HepG2 (cell line): Measurements from ENCODE around the gene MDP1. TPM values are rescaled to one million over a fixed set of nuclear protein-coding genes. Genes with fewer than 3 reads are reported as not detected.

Experiments used
- CENPX ChIP-seq: sonication (generic); formaldehyde crosslinking; IDR thresholded peaks from 2 replicates; pipeline ENCODE4 v1.9.0; 2021; ENCODE audit warnings: mild to moderate bottlenecking, missing genetic modification reagents, moderate library complexity
- CREB3 ChIP-seq: sonication (generic); formaldehyde crosslinking; IDR thresholded peaks from 2 replicates; pipeline ENCODE4 v1.5.0; 2020; ENCODE audit warnings: missing genetic modification reagents
- DZIP1 ChIP-seq: sonication (generic); formaldehyde crosslinking; IDR thresholded peaks from 2 replicates; pipeline ENCODE4 v1.5.0; 2020; ENCODE audit warnings: mild to moderate bottlenecking, missing genetic modification reagents
- ELF4 ChIP-seq: sonication (generic); formaldehyde crosslinking; IDR thresholded peaks from 2 replicates; pipeline ENCODE4 v1.5.0; 2020; ENCODE audit warnings: missing genetic modification reagents, mild to moderate bottlenecking, moderate library complexity, borderline replicate concordance
- ERF ChIP-seq: IDR thresholded peaks from 2 replicates; pipeline ENCODE4 v1.6.1; 2018; ENCODE audit warnings: missing biosample characterization, missing genetic modification reagents
- ESRRA ChIP-seq: sonication (generic); formaldehyde crosslinking; IDR thresholded peaks from 2 replicates; pipeline ENCODE4 v1.5.1; 2020; ENCODE audit warnings: mild to moderate bottlenecking, low read depth, missing genetic modification reagents
- FOXA3 ChIP-seq: IDR thresholded peaks from 2 replicates; pipeline ENCODE4 v1.6.1; 2016; ENCODE audit warnings: missing genetic modification reagents, missing compliant biosample characterization
- HDAC6 ChIP-seq: fragments of 200-600 bp; sonication (generic); IDR thresholded peaks from 2 replicates; pipeline ENCODE4 v1.7.0; 2017; ENCODE audit warnings: mild to moderate bottlenecking, antibody characterized with exemption, low read length, low read depth
- HMG20B ChIP-seq: conservative IDR thresholded peaks from 2 replicates; pipeline ENCODE4 v1.6.1; 2016; ENCODE audit warnings: missing genetic modification reagents, missing compliant biosample characterization
- MBD4 ChIP-seq: IDR thresholded peaks from 2 replicates; pipeline ENCODE4 v1.6.1; 2012; ENCODE audit warnings: low read length, inconsistent platforms, borderline replicate concordance
- MYNN ChIP-seq: sonication (generic); formaldehyde crosslinking; IDR thresholded peaks from 2 replicates; pipeline ENCODE4 v1.4.0; 2020; ENCODE audit warnings: mild to moderate bottlenecking, low read depth, missing genetic modification reagents
- PAXIP1 ChIP-seq: sonication (generic); formaldehyde crosslinking; conservative IDR thresholded peaks from 2 replicates; pipeline ENCODE4 v1.4.0; 2020; ENCODE audit warnings: mild to moderate bottlenecking, missing genetic modification reagents, moderate library complexity
- SALL1 ChIP-seq: sonication (generic); formaldehyde crosslinking; IDR thresholded peaks from 2 replicates; pipeline ENCODE4 v1.8.0; 2022; ENCODE audit warnings: mild to moderate bottlenecking, missing genetic modification reagents
- SRY ChIP-seq: sonication (generic); formaldehyde crosslinking; IDR thresholded peaks from 2 replicates; pipeline ENCODE4 v1.8.0; 2022; ENCODE audit warnings: mild to moderate bottlenecking, missing genetic modification reagents
- ZIK1 ChIP-seq: sonication (generic); formaldehyde crosslinking; IDR thresholded peaks from 2 replicates; pipeline ENCODE4 v1.5.0; 2020; ENCODE audit warnings: mild to moderate bottlenecking, low read depth, missing genetic modification reagents, borderline replicate concordance
- ZNF264 ChIP-seq: sonication (generic); formaldehyde crosslinking; IDR thresholded peaks from 2 replicates; pipeline ENCODE4 v1.4.0; 2020; ENCODE audit warnings: missing genetic modification reagents
- ZNF274 ChIP-seq: sonication (generic); formaldehyde crosslinking; IDR thresholded peaks from 2 replicates; pipeline ENCODE4 v1.5.1; 2020; ENCODE audit warnings: mild to moderate bottlenecking, missing genetic modification reagents
- ZNF354B ChIP-seq: sonication (generic); formaldehyde crosslinking; IDR thresholded peaks from 2 replicates; pipeline ENCODE4 v1.8.0; 2022; ENCODE audit warnings: mild to moderate bottlenecking, missing genetic modification reagents
- ZNF460 ChIP-seq: sonication (generic); formaldehyde crosslinking; IDR thresholded peaks from 2 replicates; pipeline ENCODE4 v1.5.1; 2020; ENCODE audit warnings: missing genetic modification reagents, mild to moderate bottlenecking, borderline replicate concordance
- ZNF501 ChIP-seq: sonication (generic); formaldehyde crosslinking; IDR thresholded peaks from 2 replicates; pipeline ENCODE4 v1.5.1; 2020; ENCODE audit warnings: mild to moderate bottlenecking, moderate library complexity, missing genetic modification reagents
- ZNF549 ChIP-seq: sonication (generic); formaldehyde crosslinking; IDR thresholded peaks from 2 replicates; pipeline ENCODE4 v1.5.0; 2020; ENCODE audit warnings: missing genetic modification reagents
- ZNF740 ChIP-seq: sonication (generic); formaldehyde crosslinking; IDR thresholded peaks from 2 replicates; pipeline ENCODE4 v1.4.0; 2020; ENCODE audit warnings: missing genetic modification reagents
- polyA plus RNA-seq, 8 experiments: library from polyadenylated mRNA; depleted of rRNA in 3 of 8; stranded (reverse) in 7 of 8; unstranded in 1 of 8; fragments of >200 nt; fragmentation: Illumina TruSeq in 4 of 8; extraction: Trizol in 4 of 8; gene quantifications; 2 replicates each; pipeline versions ENCODE4 v1.2.1 to v1.2.3, GENCODE V29; 2011 to 2016; ENCODE audit warnings: low read depth in 4 of 8, missing spikeins in 1 of 8, mixed read lengths in 1 of 8; ENCODE audit not compliant: insufficient read depth in 1 of 8
- total RNA-seq, 5 experiments: library from RNA; depleted of rRNA; stranded (reverse); fragments of >200 nt; fragmentation: Illumina TruSeq; extraction: Trizol; gene quantifications; 2 replicates each; pipeline ENCODE4 v1.2.3, GENCODE V29; 2016; ENCODE audit warnings: low read depth in 1 of 5

Gene MDP1
- total and polyA plus RNA-seq, 2 of the 13 experiments (the other 11 are each of a cell fraction or from before 2014, with no cell fraction given), result 44.1 to 48.7 TPM

GRCh38 chr14:24196071-24197055, 19.5 kb downstream of the MDP1 start (continued):
- TF ChIP-seq CREB3 (CRISPR knock-in tag) (no peak; the same call in 1 of the 2 replicates), ESRRA (CRISPR knock-in tag) (0 out of 2 replicates have a peak, but pooled peaks have one; percentile 19), HMG20B (no peak), ZNF274 (no peak), ZNF264 (CRISPR knock-in tag) (peak; percentile 74; the same call in 1 of the 2 replicates), HDAC6 (no peak), ZIK1 (CRISPR knock-in tag) (no peak), ERF (CRISPR knock-in tag) (no peak), ZNF549 (CRISPR knock-in tag) (peak; percentile 44; the same call in 1 of the 2 replicates), ZNF460 (CRISPR knock-in tag) (no peak), SALL1 (CRISPR knock-in tag) (0 out of 2 replicates have a peak, but pooled peaks have one; percentile 12), ZNF354B (CRISPR knock-in tag) (no peak), DZIP1 (CRISPR knock-in tag) (0 out of 2 replicates have a peak, but pooled peaks have one; percentile 19), PAXIP1 (CRISPR knock-in tag) (no peak), ZNF501 (0 out of 2 replicates have a peak, but pooled peaks have one; percentile 42), MYNN (CRISPR knock-in tag) (no peak), ZNF740 (CRISPR knock-in tag) (peak; percentile 27; the same call in 1 of the 2 replicates), CENPX (no peak), MBD4 (no peak), SRY (CRISPR knock-in tag) (no peak), ELF4 (CRISPR knock-in tag) (no peak), FOXA3 (no peak)
